ENCODE results near the gene NELFB.

Gene NELFB

DNA sequence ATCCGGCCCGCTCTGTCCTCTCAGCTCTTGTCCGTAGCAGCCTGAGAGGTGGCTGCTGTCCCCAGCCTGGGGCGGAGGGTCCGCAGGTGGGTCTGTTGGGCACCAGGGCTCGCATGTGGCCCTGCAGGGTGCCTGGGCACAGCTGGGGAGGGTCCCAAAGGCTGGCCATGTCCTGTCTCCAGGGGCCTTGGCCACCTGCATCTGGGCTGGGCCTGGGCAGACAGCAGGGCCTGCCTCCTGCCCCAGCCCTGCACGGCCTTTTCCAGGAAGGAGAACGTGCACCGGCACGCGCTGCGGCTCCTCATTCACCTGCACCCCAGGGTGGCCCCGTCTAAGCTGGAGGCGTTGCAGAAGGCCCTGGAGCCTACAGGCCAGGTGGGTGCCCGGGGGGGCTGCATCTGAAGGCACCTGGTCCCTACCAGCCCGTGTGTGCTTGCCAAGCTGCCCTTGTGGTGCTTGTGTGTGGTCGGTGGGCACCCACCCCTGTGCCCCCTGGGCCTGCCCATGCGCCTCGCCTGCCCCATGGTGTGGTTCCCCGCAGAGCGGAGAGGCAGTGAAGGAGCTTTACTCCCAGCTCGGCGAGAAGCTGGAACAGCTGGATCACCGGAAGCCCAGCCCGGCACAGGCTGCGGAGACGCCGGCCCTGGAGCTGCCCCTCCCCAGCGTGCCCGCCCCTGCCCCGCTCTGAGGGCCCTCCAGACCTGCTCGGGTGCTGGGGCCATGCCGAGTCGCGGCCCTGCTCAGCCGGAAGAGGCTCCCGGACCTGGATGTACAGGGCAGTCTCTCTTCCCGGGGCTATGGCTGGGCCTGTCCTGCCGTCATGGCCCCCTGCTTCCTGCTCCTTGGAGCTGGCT is 17.3 kb downstream of the NELFB start:
- Histone ChIP-seq H3K9me3 (ENCODE audit: control insufficient read depth, low read depth, low read length) (no peaks in the 10 kb centered on the region), H3K27me3 (ENCODE audit: control insufficient read depth, insufficient read depth, low read length) (no peaks in the 10 kb centered on the region), H3K36me3 (ENCODE audit: control insufficient read depth, low read depth, low read length) (peaks cover 13% of the 10 kb centered on the region), H3K27ac (ENCODE audit: low read length) (no peak overlapping the region), H3K4me1 (ENCODE audit: control insufficient read depth, low read depth, low read length) (peaks cover 8% of the 10 kb centered on the region), H3K9ac (ENCODE audit: low read length) (no peak overlapping the region), H3K4me3 (ENCODE audit: low read length) (no peak overlapping the region)

DNA sequence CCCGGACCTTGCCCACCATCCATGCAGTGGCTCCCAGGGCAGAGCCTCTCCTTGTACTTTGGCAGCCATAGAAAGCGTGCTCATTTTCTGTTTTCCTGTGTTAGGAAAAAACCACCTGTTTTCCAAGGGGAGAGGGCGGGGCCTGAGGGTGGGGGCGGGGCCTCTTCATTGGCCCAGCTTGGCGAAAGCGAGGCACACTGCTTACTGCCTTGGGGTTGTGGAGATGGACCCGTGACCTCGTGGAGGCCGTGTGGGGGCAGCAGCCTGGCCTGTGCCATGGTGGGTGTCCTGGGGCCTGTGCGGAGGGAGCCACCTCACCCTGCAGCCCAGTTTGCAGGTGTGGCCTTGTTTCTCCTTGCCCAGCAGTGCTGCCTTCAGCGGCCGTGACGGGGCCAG is 18.0 kb downstream of the NELFB start:
- Histone ChIP-seq H3K9me3 (ENCODE audit: control insufficient read depth, low read depth, low read length) (no peaks in the 10 kb centered on the region), H3K27me3 (ENCODE audit: control insufficient read depth, insufficient read depth, low read length) (peaks cover 4% of the 10 kb centered on the region), H3K9ac (ENCODE audit: low read length) (no peak overlapping the region), H3K27ac (ENCODE audit: low read length) (no peak overlapping the region), H3K4me3 (ENCODE audit: low read length) (no peak overlapping the region), H3K4me1 (ENCODE audit: control insufficient read depth, low read depth, low read length) (peaks cover 12% of the 10 kb centered on the region), H3K36me3 (ENCODE audit: control insufficient read depth, low read depth, low read length) (peaks cover 13% of the 10 kb centered on the region)

DNA sequence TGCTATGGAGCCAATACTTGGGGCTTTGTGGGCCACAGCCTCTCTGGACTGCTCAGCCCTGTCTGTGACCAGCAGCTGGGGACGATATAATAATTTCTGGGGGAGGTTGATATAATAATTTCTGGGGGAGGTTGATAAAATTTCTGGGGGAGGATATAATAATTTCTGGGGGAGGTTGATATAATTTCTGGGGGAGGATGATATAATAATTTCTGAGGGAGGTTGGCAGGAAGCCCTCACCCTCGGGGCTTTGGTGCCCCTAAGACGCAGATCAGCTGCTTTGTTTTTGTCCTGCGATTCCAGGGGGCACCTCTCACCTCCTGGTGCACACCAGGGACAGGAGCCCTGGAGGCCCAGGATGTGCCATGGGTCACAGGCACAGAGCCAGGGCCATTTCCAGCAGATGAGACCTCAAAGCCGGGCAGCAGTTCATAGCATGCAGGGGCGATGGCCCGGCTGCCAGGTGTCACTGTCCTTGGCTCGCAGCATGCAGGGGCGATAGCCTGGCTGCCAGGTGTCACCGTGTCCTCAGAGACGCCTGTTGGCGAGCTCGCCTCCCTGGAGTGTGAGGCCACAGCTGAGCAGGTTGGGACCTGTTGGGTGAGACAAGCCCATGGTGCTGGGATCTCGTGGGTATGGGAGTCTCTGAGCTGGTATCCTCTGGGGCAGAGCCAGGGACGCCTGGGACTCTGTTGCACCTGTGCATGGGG is 18.6 kb downstream of the NELFB start:
- Histone ChIP-seq H3K9ac (ENCODE audit: low read length) (no peak overlapping the region), H3K36me3 (ENCODE audit: control insufficient read depth, low read depth, low read length) (peaks cover 9% of the 10 kb centered on the region), H3K9me3 (ENCODE audit: control insufficient read depth, low read depth, low read length) (no peaks in the 10 kb centered on the region), H3K4me3 (ENCODE audit: low read length) (no peak overlapping the region), H3K4me1 (ENCODE audit: control insufficient read depth, low read depth, low read length) (peaks cover 12% of the 10 kb centered on the region), H3K27me3 (ENCODE audit: control insufficient read depth, insufficient read depth, low read length) (peaks cover 11% of the 10 kb centered on the region), H3K27ac (ENCODE audit: low read length) (no peak overlapping the region)

DNA sequence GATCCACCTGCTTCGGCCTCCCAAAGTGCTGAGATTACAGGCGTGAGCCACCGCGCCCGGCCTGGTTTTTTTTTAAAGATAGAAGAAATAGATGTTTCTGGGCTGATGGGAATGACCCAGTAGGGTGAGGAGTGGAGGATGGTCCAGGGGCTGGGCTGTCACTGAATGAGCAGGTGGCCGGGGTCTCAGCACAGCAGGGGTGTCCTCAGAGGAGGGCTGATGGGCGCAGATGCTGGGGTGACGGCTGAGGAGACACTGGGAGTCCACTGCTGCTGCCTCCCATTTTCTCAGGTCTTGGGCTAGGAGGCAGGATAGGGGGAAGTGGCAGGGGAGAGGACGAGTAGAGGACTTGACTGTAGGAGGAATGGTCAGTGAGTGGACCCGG is 20.1 kb downstream of the NELFB start:
- peaks cover 12% of the 10 kb centered on the region for H3K4me1 ChIP-seq (ENCODE audit: control insufficient read depth, low read depth, low read length)
- H3K9ac ChIP-seq (ENCODE audit: low read length) = no peak overlapping the region
- H3K9me3 ChIP-seq (ENCODE audit: control insufficient read depth, low read depth, low read length) = no peaks in the 10 kb centered on the region
- H3K27me3 ChIP-seq (ENCODE audit: control insufficient read depth, insufficient read depth, low read length) = peaks cover 25% of the 10 kb centered on the region
- no peak overlapping the region for H3K27ac ChIP-seq (ENCODE audit: low read length)
- no peak overlapping the region for H3K4me3 ChIP-seq (ENCODE audit: low read length)
- H3K36me3 ChIP-seq (ENCODE audit: control insufficient read depth, low read depth, low read length) = no peaks in the 10 kb centered on the region

DNA sequence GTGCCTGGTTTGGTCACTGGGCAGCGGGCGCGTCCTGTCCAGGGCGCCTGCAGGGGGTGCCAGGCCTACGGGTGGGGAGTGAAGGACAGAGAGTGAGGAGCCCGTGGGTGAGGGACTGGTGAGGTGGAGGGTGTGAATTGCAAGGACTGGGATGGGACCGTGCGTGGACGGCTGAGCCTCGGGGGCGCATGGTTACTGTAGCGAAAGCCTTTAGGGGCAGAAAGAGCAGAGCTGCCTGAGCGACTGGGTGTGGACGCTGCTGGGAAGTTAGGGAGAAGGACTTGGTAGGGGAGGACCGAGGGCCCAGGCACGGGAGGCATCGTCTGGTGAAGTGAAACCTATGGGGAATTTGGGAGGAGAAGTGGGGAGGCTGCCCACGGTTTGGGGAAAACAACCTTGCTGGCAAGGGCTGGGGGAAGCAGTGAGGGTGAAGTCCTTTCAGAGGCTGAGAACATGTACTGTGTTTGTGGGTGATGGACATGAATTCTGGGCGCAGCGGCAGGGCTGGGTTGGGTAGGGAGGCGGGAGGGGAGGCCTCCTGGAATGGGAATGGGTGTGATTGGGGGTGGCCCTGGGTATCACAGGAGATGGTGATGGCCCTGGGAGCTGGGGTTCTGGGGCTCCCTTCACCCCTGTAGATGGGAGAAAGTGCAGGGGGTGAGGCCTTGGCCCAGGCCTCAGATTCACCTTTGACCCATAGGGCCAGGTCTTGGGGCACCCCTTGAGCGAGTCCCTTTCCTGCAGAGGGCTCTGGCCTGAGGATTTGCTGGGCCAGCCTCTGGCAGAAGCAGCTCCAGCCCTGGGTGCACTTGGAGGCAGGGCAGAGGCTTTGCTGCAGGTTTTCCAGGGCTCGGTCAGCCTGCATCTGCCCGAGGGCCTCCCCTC is 20.7 kb downstream of the NELFB start:
- H3K9me3 ChIP-seq (ENCODE audit: control insufficient read depth, low read depth, low read length) = no peaks in the 10 kb centered on the region
- H3K4me3 ChIP-seq (ENCODE audit: low read length) = no peak overlapping the region
- H3K4me1 ChIP-seq (ENCODE audit: control insufficient read depth, low read depth, low read length) = peaks cover 12% of the 10 kb centered on the region
- no peaks in the 10 kb centered on the region for H3K36me3 ChIP-seq (ENCODE audit: control insufficient read depth, low read depth, low read length)
- H3K9ac ChIP-seq (ENCODE audit: low read length) = peak overlapping the region; percentile 54
- no peak overlapping the region for H3K27ac ChIP-seq (ENCODE audit: low read length)
- peaks cover 31% of the 10 kb centered on the region for H3K27me3 ChIP-seq (ENCODE audit: control insufficient read depth, insufficient read depth, low read length)

DNA sequence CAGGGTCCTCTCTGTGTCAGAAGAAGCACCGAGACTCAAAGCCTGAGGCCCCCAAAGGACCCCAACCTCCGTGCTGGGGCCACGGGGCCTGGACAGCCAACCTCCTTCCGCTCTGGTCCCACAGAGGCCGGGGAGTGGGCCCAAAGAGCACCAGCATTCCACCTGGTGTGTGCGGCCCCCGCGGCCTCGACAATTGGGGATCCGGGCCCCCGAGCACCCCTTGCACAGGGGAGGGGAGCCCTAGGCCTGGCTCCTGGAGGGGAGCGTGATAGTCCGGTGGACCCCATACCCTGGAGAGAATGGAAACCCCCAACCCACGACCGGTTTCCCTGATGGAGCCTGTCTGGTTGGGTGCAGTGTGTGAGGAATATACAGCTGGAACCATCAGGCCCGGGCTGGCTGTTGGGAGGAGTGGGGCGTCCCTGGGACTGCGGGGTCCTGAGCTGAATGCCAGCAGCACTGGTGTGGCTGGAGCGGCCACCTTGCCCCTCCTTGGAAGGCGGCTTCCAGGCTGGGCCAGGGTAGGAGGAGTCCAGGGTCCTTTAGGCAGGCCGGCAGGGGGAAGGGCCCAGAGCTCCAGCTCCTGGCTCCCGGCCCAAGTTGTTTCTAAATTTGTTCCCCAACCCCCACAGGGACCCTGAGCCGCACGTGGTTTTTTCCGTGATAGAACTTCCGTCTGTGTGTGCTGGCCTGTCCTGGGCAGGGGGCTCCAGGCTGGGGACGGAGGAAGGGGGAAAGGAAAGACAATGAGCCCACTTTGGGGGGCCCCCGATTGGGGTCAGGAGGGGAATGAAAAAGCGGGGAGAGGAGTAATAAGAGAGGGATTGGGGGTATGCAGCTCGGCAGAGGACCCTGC is 21.6 kb downstream of the NELFB start:
- peaks cover 12% of the 10 kb centered on the region for H3K4me1 ChIP-seq (ENCODE audit: control insufficient read depth, low read depth, low read length)
- H3K4me3 ChIP-seq (ENCODE audit: low read length) = peak overlapping the region; percentile 50
- H3K9ac ChIP-seq (ENCODE audit: low read length) = peak overlapping the region; percentile 54

DNA sequence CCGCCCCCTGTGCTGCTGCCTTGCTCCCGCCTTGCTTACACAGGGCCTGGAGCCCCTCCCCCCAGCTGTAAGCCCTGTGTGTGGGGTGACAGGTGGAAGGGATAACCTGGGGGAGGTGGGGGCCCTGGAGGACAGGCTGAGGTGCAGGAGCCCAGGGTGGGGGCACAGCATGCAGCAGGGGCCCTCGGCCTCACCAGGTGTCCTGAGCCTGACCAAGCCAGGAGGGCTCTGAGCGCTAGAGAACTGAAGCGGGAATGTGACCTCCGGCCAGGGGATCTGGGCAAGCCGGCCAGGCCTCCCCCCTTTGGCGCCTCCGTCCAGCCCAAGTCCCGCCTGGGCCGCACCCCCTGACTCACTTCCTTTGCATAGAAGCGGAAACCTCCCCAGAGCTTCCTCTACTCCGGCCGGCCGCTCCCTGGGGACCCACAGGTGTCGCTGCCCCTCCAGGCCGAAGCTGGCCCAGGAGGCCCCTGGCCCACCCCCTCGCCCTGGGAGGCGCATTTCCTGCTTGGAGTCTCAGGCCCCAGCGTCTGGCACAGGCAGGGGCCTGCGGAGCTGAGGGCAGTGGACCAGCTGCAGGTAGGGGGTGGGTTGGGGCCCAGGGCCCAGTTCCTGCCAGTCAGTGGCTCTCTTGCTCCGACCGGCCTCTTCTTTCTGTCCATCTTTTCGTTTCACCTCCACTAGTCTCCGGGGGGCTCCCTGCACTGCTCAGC is 22.4 kb downstream of the NELFB start, which contains the start of gene TOR4A:
Gene TOR4A (plus strand): TSS at position 398 of the 713 bp plus-strand sequence. CDS start 964 bp downstream, outside the sequence.
- H3K27ac ChIP-seq (ENCODE audit: low read length) = no peak within 1 kb of the TSS
- H3K4me3 ChIP-seq (ENCODE audit: low read length) = peak within 1 kb of the TSS; percentile 50
- H3K27me3 ChIP-seq (ENCODE audit: control insufficient read depth, insufficient read depth, low read length) = peaks cover 47% of the 10 kb centered on the region
- H3K9ac ChIP-seq (ENCODE audit: low read length) = peak within 1 kb of the TSS; percentile 54
- H3K36me3 ChIP-seq (ENCODE audit: control insufficient read depth, low read depth, low read length) = no peaks in the 10 kb centered on the region
- H3K4me1 ChIP-seq (ENCODE audit: control insufficient read depth, low read depth, low read length) = peaks cover 12% of the 10 kb centered on the region
- H3K9me3 ChIP-seq (ENCODE audit: control insufficient read depth, low read depth, low read length) = no peaks in the 10 kb centered on the region

More for the DNA sequence above, 21.6 kb downstream of the NELFB start:
- no peak overlapping the region for H3K27ac ChIP-seq (ENCODE audit: low read length)
- no peaks in the 10 kb centered on the region for H3K36me3 ChIP-seq (ENCODE audit: control insufficient read depth, low read depth, low read length)
- no peaks in the 10 kb centered on the region for H3K9me3 ChIP-seq (ENCODE audit: control insufficient read depth, low read depth, low read length)
- peaks cover 39% of the 10 kb centered on the region for H3K27me3 ChIP-seq (ENCODE audit: control insufficient read depth, insufficient read depth, low read length)

DNA sequence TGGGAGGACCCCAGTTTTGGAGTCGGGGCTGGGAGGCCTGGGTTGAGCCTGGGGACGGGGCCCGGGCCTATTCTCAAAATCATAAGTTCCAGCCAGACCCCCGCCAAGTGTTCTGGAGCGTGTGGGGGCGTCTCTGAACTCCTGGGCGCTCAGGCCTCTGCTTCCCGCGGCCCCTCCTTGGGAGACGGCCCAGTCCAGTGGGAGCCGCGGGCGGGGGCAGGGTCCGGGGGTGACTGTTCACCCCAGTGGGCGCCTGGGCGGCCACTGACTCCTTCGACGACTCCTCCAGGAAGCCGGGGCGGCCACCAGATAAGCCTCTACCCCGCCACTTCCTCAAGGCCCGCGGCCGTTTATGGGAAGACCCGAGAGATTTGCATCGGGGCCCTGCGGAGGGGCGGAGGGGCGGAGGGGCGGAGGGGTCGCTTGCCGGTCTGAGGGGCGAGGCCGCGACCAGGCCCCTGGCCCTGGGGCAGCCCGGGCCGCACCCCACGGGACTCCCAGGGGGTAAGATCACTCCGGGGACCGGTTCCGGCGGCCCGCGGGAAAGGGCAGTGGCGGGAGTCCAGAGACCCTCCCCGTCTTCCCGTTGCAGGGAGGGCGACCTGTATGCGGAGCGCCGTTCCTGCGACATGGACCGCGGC is 23.1 kb downstream of the NELFB start:
- H3K4me1 ChIP-seq (ENCODE audit: control insufficient read depth, low read depth, low read length) = peaks cover 12% of the 10 kb centered on the region
- no peak overlapping the region for H3K27ac ChIP-seq (ENCODE audit: low read length)
- no peak overlapping the region for H3K9ac ChIP-seq (ENCODE audit: low read length)
- H3K4me3 ChIP-seq (ENCODE audit: low read length) = peak overlapping the region; percentile 50
- no peaks in the 10 kb centered on the region for H3K9me3 ChIP-seq (ENCODE audit: control insufficient read depth, low read depth, low read length)
- H3K27me3 ChIP-seq (ENCODE audit: control insufficient read depth, insufficient read depth, low read length) = peaks cover 52% of the 10 kb centered on the region
- H3K36me3 ChIP-seq (ENCODE audit: control insufficient read depth, low read depth, low read length) = no peaks in the 10 kb centered on the region

DNA sequence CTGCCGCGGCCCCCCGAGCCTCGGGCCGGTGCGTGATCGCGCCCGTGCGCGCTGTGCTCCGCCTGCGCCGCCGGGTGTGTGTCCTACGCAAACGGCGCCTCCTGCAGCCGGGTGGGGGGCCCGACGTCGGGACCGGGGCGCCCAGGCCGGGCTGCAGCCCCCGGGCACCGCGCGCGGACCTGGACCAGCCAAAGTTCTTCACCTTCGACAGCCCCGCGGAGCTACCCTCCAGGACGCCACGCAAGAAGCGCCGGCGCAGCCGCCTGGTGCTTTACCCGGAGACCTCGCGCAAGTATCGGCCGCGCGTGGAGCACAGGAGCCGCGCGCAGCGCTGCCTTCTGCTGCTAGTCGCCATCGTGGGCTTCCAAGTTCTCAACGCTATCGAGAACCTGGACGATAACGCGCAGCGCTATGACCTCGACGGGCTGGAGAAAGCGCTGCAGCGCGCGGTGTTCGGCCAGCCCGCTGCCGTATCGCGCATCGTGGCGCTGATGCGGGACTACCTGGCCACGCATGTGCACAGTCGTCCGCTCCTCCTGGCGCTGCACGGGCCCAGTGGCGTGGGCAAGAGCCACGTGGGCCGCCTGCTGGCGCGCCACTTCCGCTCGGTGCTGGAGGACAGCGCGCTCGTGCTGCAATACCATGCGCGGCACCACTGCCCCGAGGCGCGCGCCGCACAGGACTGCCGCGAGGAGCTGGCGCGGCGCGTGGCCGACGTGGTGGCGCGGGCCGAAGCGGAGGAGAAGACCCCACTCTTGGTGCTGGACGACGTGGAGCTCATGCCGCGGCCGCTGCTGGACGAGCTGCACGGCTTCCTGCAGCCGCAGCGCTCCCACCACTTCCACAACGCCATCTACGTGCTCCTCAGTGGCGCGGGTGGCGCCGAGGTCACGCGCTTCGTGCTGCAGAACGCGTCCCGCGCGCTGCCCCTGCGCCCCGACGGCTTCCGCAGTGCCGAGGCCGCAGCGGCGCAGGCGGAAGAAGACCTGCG is 23.9 kb downstream of the NELFB start:
- Histone ChIP-seq H3K9ac (ENCODE audit: low read length) (no peak overlapping the region), H3K36me3 (ENCODE audit: control insufficient read depth, low read depth, low read length) (no peaks in the 10 kb centered on the region), H3K27ac (ENCODE audit: low read length) (no peak overlapping the region), H3K27me3 (ENCODE audit: control insufficient read depth, insufficient read depth, low read length) (peaks cover 52% of the 10 kb centered on the region), H3K4me3 (ENCODE audit: low read length) (peak overlapping the region; percentile 50), H3K4me1 (ENCODE audit: control insufficient read depth, low read depth, low read length) (peaks cover 12% of the 10 kb centered on the region), H3K9me3 (ENCODE audit: control insufficient read depth, low read depth, low read length) (no peaks in the 10 kb centered on the region)
